Mucosa of descending colon (tissue), 3 donors: ENCODE results near the gene SLC10A7. TPM values are rescaled to one million over a fixed set of nuclear protein-coding genes. Genes with fewer than 3 reads are reported as not detected.

Experiments
- ATAC-seq: fragments of 200-7000 bp; cut with Tn5 transposase; one replicate; pipeline ENCODE4 v1.9.1; 2020; ENCODE audit warnings: mild to moderate bottlenecking, moderate library complexity
- DNase-seq, 3 donors: peaks; one replicate each; pipeline ENCODE4 v3.0.0-alpha.2; 2020
- H3K36me3 ChIP-seq: fragments of 200-600 bp; one replicate; pipeline ENCODE4 v1.8.0; 2021; ENCODE audit warnings: low read depth, mild to moderate bottlenecking
- H3K4me1 ChIP-seq: fragments of 200-600 bp; one replicate; pipeline ENCODE4 v1.8.0; 2021; ENCODE audit warnings: low read depth, mild to moderate bottlenecking
- H3K4me3 ChIP-seq: fragments of 200-600 bp; one replicate; pipeline ENCODE4 v1.8.0; 2021; ENCODE audit warnings: mild to moderate bottlenecking
- H3K9me3 ChIP-seq: fragments of 200-600 bp; one replicate; pipeline ENCODE4 v1.8.0; 2021; ENCODE audit warnings: mild to moderate bottlenecking
- intact Hi-C, 2 donors: fragments of 100-400 bp; cut with DNase I in 1 of 2; cut with micrococcal nuclease in 1 of 2; formaldehyde crosslinking; loops; one replicate each; pipeline versions ENCODE4 v1.11.0 to v1.11.1; 2022; cut with DNase I, micrococcal nuclease
- total RNA-seq, 3 donors: library from RNA; stranded (reverse); fragmentation: NEBNext Ultra II Directional in 2 of 3; extraction: Animal tissue kit (Norgen Biotek cat#: 25700) in 2 of 3; gene quantifications; one replicate each; pipeline versions ENCODE4 v1.2.1 to v1.2.4, GENCODE V29; 2021 to 2023
- TF ChIP-seq, protein P1 (sequence below): fragments of 200-600 bp; IDR thresholded peaks from one replicate; pipeline ENCODE4 v1.8.0; 2022; ENCODE audit warnings: antibody characterized with exemption, mild to moderate bottlenecking
- donor health status: DM: no; HTN: no; CAD: no; lungs with moderate emphysema.
- donor health status: DM: no; HTN: no; CAD: no.
- donor health status: DM: no; HTN: yes; CAD: no.

The SLC10A7 gene
- total RNA-seq, 3 donors from 2014 or later: 10.8 to 18.4 (median 18.1) TPM

DNA sequence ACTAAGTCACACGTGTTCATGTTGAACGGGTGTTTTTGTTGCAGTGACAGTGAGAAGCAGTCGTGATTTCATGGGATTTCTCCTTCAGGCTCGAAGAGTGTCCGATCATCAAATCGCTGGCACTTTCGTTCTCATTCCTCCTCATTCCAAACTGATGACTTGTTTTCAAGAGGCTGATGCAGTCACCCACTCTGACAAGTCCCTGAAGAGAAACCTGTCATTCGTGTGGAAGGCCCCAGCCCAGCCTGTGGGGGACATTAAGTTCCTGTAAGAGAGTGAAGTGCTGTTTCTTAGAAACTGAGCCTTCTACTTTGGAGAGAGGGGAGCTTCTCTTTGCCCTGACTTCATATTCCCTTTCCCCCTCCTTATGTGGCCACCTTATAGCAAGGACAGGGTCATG is 299.4 kb downstream of the SLC10A7 start:
- intact Hi-C loops: no loop called here

DNA sequence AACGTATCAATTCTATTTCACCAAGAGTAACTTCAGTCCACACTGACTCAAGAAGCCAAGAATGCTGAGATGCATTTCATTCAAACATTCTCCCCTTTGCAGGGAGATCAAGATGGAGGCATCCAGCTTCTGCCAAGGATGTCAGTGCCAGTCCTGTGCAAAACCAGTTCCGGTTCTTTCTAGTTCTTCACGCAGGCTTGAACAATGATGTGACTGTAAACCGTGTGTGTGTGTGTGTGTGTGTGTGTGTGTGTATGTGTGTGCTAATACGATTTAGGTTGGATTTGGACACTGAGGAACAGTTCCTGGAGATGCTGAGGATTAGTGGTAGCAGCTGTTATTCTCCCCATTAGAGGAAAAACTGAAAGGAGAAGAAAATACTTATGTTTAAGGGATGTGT is 307.5 kb downstream of the SLC10A7 start, which contains the start of gene REELD1:
Gene REELD1, plus strand, starts transcription at position 301 of the 400 bp plus-strand sequence. CDS start 2,415 bp downstream, outside the sequence.
- ATAC-seq (no peak), DNase-seq (no peak)
- Histone ChIP-seq H3K4me1 (no peaks in the 10 kb centered on the region), H3K36me3 (no peaks in the 10 kb centered on the region), H3K4me3 (no peak within 1 kb of the TSS), H3K9me3 (no peaks in the 10 kb centered on the region)
- intact Hi-C loops: no loop called here
- TF ChIP-seq, protein P1, sequence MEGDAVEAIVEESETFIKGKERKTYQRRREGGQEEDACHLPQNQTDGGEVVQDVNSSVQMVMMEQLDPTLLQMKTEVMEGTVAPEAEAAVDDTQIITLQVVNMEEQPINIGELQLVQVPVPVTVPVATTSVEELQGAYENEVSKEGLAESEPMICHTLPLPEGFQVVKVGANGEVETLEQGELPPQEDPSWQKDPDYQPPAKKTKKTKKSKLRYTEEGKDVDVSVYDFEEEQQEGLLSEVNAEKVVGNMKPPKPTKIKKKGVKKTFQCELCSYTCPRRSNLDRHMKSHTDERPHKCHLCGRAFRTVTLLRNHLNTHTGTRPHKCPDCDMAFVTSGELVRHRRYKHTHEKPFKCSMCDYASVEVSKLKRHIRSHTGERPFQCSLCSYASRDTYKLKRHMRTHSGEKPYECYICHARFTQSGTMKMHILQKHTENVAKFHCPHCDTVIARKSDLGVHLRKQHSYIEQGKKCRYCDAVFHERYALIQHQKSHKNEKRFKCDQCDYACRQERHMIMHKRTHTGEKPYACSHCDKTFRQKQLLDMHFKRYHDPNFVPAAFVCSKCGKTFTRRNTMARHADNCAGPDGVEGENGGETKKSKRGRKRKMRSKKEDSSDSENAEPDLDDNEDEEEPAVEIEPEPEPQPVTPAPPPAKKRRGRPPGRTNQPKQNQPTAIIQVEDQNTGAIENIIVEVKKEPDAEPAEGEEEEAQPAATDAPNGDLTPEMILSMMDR: no peak

More for the DNA sequence above, 299.4 kb downstream of the SLC10A7 start:
- DNase-seq: no peak
- Histone ChIP-seq H3K4me1 (no peaks in the 10 kb centered on the region), H3K36me3 (no peaks in the 10 kb centered on the region), H3K4me3 (no peak overlapping the region), H3K9me3 (no peaks in the 10 kb centered on the region)
- ATAC-seq: no peak
- TF ChIP-seq, protein P1: no peak

DNA sequence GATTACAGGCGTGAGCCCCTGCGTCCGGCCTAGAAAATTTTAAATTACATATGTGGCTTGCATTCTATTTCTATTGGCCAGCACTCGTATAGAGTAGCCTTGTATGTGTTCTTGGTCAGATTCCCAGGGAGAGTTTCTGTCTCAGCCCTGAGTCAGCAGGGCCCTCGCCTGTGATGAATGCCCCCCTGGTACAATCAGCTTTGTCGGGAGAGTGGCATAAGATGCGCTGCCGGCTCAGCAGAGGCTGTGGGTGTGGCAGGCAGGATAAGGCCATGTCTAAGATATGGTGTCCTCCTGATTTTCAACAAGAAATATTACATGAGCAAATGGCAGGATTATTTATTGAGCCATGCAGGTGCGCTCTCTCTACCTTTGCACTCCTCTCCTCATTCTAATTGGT is 309.0 kb downstream of the SLC10A7 start:
- no peaks in the 10 kb centered on the region for H3K9me3 ChIP-seq
- ATAC-seq: no peak
- no peaks in the 10 kb centered on the region for H3K36me3 ChIP-seq
- DNase-seq: no peak
- TF ChIP-seq, protein P1: no peak
- intact Hi-C loops: no loop called here
- H3K4me1 ChIP-seq: no peaks in the 10 kb centered on the region
- no peak overlapping the region for H3K4me3 ChIP-seq

DNA sequence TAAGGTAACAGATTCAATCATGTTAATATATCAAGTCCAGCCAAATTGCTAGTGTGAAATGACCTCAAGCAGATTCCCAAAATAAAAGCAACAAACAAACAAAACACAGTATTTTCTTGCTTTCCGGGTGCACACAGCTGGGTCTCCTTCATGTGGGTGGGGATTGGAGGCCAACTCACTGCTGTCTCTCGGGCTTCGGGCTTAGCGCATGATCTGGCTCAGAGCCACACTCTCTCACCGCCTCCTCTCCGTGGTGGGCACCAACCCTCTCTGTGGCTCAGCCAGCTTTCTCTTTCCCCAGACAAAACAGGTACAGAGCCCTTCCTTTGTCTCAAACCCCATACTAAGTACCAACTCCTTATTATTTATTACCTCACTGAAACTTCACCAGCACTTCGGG is 310.3 kb downstream of the SLC10A7 start:
- H3K4me3 ChIP-seq: no peak overlapping the region
- TF ChIP-seq, protein P1: no peak
- ATAC-seq (no peak), DNase-seq (no peak)
- H3K36me3 ChIP-seq: no peaks in the 10 kb centered on the region
- no peaks in the 10 kb centered on the region for H3K9me3 ChIP-seq
- H3K4me1 ChIP-seq: no peaks in the 10 kb centered on the region
- intact Hi-C loops: no loop called here

DNA sequence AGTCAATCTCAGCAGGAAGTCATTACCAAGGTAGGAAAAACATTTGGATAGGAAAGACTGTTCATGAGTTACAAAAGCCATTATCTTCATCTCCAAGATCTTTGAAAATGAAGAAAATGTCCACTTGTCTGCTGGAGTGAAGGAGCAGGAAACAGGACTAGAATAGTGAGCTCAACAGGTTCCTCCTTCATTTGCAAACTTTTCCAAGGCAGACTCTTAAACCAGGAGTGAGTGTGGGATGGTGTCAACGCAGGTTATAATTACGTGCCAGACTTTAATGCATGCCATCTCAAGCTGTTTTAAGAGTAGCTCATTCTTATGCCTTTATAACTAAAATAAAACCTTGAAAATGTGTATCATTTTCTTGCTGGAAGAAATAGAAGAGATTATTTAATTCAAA is 310.9 kb downstream of the SLC10A7 start:
- intact Hi-C loops: no loop called here
- Histone ChIP-seq H3K36me3 (no peaks in the 10 kb centered on the region), H3K9me3 (no peaks in the 10 kb centered on the region), H3K4me1 (no peaks in the 10 kb centered on the region), H3K4me3 (no peak overlapping the region)
- ATAC-seq: no peak
- TF ChIP-seq, protein P1: no peak
- DNase-seq: no peak

DNA sequence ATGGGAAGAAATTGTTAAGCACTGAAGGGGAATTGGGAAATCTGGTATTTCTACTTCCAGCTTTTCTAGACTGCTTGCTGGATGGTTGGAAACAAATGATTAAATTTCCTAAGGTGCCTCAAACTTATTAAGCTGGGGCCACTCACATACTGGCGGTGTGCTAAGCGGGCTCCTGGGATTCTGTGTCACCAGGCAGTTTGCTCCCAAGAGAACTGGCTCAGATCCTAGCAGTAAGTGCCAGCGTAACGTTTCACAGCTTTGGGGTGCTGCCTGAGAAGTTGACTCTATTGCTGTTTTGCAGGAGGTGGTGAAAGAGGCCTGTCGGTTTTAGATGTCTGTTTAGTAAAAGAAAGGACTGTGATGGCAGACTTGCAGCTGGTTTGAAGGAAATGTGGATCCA is 314.3 kb downstream of the SLC10A7 start:
- H3K4me3 ChIP-seq: no peak overlapping the region
- intact Hi-C loops: no loop called here

More for the DNA sequence above, 314.3 kb downstream of the SLC10A7 start:
- TF ChIP-seq, protein P1: no peak
- H3K4me1 ChIP-seq: no peaks in the 10 kb centered on the region
- ATAC-seq: no peak
- H3K36me3 ChIP-seq: no peaks in the 10 kb centered on the region
- no peaks in the 10 kb centered on the region for H3K9me3 ChIP-seq
- DNase-seq: no peak
